Stimulated activated CD4-positive, alpha-beta T cell treated with anti-CD3 and anti-CD28 coated beads, Interleukin-2, amount 100 ng/mL, for 4 hours (primary cell): ENCODE results near the gene APOO.

Source experiments
- DNase-seq: peaks from one replicate; pipeline ENCODE4 v3.0.0-alpha.2; 2020; ENCODE audit warnings: low read depth

Gene APOO

DNA sequence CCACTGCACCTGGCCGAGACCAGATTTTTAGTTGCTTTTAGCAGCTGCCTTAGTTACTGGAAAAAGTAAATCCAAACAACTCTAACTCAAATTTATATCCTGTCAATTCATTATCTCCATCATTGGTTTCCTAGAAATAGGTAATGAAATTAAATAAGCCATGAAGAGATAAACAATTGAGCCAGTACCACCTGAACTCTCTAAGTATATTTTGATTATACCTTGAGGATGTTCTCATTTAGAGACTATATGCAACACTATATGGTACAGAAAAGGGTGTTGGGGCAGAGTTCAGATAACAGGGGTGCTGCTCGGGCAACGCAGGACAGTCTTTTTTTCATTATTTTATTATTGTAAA lies 89.8 kb downstream of the APOO start:
- no peak for DNase-seq

DNA sequence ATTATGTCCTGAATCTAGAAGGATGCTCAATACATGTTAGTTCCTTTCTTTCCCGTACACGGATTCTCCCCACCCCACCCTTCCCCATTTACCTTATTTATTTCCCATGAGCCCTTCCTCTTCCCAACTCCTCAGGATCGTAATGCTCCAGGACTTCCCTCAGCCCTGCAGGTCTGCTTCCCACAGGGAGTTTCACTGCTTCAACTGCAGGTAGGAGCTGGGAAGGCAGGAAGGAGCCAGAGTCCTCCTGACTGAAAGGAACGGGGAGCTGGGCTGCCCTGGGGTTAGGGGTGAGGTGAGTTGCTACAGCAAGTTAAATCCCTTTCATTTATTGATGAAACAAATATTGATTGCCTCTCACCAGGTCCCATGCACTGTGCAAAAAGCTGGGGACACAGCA lies 91.6 kb downstream of the APOO start:
- no peak for DNase-seq

DNA sequence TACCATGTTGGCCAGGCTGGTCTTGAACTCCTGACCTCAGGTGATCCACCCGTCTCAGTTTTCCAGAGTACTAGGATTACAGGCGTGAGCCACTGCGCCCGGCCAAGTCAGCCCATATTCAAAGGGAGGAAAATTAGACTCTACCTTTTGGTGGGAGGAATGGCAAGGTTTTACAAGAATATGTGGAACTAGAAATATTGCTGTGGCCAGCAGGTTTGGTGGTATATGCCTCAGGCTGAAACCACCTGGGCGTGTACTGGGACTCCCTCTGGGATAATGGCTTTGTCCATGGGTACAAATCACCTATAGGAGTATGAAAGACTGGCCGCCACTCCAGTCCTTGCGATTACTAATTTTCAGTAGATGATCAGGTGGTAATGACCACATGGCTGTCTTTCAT lies 92.4 kb downstream of the APOO start:
- no peak for DNase-seq

DNA sequence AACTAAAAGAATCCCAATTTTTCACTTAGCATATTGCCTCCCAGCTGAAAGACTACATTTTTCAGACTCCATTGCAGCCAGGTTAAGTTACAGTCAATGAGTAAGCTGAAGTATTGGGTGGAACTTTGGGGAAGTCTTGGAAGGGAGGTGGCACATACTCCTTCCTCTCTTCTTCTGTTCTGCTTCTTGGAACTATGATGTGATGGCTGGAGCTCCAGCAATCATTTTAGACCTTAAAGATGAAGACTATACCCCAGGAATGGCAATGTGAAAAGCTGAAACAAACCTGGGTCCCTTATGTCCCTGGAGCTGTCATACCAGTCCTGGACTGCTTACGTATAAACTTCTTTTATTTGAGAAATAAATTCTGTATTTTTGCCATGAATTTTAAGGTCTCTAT lies 93.9 kb downstream of the APOO start:
- no peak for DNase-seq

DNA sequence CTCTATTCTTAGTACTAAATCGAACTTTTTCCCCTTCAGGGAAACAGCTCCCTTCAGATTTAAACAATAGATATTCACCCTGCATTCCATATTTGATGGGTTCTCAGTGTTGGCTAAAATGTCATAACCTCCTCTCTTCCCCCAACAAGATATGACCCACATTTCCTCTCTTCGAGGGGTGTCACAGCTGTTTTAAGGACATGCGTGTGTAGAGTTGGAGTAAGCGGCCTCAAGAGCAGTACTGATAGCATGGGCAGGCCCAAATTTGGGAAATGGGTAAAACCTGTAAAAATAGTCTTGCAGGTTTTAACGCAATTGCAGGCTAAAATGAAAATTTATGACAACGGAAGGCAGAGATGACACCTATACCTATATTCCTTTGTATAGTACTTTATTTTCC lies 96.1 kb downstream of the APOO start:
- DNase-seq: no peak

DNA sequence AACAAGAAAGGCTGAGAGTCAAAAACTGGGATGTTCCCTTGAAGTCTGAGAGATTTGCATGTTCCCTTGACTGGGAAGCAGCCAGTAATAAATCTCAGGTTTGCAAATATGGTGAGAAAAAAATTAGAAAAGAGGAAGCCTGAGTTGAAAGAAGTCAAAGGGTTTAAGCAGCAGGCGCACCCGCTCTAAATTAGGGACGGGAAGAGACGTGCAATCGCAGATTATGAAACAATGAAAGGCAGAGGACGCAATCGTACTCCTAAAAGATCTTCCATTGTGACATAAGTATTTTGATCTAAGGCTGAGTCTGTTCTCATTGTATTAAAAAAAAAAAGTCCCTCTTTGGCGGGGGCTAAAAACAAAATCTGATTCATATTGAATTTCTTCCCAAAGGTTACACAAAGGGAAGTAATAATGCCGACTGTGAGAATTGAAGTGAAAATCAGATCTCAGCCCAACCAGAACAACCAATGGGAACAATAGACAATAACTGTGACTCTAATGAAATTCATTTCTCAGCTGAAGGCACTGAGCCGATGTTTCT lies 96.6 kb downstream of the APOO start:
- no peak for DNase-seq

DNA sequence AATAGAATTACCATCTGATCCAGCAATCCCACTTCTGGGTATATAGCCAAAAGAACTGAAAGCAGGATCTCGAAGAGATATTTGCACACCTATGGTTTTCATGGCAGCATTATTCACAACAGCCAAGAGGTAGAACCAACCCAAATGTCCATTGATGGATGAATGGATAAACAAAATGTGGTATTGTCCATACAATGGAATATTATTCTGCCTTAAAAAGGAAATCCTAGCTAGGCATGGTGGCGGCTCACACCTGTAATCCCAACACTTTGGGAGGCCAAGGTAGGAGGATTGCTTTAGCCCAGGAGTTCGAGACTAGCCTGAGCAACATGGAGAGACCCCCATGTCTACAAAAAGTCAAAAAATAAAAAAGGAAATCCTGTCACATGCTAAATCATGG lies 97.5 kb downstream of the APOO start:
- no peak for DNase-seq

DNA sequence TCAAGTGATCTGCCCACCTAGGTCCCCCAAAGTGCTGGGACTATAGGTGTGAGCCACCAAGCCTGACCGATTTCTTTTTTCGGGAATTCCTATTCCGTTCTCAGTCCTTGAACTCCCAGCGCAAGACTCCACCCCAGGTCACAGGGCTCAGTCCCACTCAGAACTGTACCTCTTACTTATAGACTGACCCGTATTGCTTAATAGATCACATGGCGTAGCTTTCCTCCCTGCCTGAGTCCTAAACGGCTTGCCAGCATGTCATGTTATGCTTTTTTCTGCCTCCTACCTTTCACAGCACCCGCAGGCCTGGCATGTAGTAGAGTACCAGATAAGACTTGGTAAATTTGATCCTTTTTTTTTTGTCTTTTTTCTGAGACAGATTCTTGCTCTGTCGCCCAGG lies 102.3 kb downstream of the APOO start:
- no peak for DNase-seq

DNA sequence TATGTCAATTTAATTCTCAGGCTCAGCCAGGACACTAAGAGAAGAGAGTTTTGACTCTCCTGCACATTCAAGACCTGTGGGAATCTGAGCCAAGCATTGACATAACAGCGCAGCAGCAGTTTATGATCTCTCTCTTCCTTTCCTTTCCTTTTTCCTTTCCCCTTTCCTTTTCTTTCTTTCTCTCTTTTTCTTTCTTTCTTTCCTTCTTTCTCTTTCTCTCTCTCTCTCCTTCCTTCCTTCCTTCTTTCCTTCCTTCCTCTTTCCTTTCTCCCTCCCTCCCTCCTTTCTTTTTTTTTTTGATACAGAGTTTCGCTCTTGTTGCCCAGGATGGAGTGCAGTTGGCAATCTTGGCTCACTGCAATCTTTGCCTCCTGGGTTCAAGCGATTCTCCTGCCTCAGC lies 103.2 kb downstream of the APOO start:
- no peak for DNase-seq

DNA sequence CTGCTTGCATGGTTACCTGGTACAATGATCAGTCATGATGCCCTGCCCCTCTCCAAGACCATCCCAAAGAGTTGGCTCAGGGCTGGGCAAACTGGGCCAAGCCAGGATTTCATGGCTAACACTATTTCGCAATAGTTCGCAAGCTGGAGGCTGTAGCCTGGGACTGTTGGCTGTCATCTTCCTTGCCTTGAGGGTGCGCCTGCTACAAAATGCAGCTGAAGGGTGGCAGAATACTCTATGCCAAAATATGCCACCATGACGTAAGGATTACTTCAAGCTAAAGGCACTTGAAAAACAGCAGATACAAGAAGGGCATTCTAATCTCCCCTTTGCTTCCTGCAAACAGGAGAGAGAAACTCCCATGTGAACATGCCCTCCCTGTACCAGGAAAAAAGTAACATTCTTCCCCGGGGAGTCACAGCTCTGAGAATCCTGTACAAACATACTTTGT lies 103.8 kb downstream of the APOO start:
- DNase-seq: no peak

DNA sequence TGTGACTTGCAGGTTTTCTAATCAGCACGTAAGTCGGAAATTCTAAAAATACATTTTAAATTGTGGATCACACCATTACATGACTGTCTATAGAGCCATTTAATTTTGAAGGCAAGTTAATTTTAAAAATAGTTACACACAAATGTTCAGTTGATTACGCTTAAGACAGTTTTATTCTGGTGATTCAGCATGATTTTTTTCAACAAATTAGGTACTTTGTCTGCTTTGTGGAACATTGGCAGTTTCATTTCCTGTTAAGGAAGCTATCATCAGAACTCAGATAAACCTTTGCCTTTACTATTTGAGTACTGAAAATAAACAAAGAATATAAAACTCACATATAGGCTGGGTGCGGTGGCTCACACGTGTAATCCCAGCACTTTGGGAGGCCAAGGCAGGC lies 105.3 kb downstream of the APOO start:
- DNase-seq: no peak

DNA sequence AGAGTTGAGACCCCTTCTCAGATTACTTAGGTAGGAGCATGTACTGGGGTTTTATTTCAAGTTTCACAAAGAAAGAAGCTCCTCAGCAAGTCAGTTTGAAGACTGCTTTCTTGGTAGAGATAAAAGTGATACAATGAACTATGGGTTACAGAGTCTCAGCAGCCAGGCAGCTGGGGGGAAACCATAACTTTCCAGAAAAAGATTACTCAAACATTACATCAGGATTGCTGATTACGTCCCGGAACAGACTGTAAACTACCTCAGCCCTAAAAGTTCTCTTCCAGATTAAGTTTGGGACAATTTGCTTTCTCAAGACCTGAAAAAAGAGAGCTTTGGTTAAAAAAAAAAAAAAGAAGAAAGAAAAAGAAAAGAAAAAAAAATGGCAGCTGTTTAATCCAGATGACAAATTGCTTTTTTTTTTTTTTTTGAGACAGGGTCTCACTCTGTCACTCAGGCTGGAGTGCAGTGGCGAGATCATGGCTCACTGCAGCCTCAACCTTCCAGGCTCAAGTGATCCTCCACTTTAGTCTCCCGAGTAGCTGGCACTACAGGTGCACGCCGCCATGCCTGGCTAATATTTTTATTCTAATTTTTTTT lies 108.2 kb downstream of the APOO start:
- no peak for DNase-seq

DNA sequence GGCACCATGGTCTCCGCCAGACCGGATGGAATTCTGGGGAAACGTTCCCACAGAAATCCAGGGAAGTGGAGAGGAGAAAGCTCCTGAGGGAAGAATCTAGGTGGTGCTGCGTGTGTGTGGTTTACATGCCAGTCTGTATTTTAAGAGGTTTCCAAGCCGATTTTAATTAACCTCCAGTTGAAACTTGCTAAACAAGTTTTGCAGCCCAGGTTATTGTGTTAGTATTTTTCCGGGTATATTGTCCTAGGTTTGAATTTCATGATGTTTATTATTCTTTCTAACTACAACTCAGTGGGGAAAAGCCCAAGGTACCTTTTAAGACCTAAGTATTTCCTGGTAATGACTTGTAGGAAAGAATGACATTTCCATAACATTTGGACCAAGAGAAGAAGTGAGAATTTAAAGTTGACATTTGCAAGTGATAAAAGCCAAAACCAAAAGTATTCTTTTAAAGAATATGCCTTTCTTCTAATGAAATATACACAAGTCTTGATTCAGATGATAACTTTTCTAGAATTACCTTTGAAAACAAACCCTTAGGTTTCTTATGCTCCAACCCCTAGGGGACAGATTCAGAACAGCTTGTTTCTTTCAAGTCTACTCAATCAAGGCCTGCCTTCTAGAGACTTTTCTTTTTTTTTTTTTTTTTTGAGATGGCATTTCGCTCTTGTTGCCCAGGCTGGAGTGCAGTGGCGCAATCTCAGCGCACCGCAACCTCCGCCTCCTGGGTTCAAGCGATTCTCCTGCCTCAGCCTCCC lies 110.2 kb downstream of the APOO start:
- DNase-seq: no peak

DNA sequence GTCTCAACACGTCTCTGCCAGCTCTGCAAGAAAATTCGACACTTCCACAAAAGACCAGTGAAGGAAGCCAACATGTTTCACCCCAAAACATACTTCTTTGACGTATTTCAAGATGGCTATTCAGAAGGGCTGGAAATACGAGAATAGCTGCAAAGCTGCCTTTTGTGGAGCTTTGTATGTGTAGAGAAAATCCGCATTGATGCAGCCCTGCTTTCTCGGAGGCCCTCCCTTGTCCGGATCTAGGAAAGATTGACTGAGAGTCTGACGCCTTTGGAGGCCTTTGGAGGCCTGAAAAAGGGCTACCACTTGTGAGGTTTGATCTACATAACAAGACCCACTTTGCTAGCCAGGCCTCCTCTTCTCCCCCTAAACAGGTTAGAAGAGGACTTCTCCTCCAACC lies 112.5 kb downstream of the APOO start:
- no peak for DNase-seq

DNA sequence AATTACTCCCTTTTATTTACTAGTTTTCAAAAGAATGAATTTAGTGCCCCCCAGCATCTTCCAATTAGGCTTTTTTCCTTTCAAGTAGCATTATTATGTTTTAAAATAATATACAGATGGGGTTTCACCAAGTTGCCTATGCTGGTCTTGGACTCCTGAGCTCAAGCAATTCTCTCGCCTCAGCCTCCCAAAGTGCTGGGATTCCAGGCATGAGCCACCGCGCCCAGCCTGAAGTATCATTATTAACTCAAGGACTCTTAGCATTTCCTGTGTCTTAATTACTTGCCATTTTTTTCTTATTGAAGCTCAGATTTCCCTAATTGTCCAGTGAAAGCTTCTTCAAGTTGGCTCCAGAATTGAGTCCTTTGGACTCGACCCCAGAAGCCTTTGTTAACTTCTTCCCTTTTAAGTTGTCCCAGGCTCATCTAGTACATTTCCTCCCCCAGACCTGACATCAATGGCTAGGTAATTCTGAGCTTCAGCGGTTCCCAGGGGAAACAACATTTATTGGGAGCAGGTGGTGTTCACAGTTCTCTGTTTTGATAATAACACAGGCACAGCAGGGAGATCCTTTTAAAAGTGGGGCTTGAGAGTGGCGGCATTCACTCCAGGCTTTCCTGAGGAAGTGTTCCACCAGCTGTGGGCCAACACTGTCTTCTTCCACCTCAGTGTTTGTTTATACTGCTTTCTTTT lies 114.7 kb downstream of the APOO start:
- DNase-seq: no peak

DNA sequence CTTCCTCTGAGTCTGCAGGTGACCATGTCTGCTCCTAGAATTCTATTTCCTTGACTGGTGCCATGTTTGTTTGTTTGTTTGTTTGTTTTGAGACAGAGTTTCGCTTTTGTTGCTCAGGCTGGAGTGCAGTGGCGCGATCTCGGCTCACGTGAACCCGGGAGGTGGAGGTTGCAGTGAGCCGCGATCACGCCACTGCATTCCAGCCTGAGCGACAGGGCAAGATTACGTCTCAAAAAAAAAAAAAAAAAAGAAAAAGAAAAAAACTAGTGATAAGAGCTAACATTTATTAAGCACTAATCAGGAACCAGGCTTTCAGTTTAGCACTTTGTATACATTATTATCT lies 117.6 kb downstream of the APOO start:
- DNase-seq: no peak

DNA sequence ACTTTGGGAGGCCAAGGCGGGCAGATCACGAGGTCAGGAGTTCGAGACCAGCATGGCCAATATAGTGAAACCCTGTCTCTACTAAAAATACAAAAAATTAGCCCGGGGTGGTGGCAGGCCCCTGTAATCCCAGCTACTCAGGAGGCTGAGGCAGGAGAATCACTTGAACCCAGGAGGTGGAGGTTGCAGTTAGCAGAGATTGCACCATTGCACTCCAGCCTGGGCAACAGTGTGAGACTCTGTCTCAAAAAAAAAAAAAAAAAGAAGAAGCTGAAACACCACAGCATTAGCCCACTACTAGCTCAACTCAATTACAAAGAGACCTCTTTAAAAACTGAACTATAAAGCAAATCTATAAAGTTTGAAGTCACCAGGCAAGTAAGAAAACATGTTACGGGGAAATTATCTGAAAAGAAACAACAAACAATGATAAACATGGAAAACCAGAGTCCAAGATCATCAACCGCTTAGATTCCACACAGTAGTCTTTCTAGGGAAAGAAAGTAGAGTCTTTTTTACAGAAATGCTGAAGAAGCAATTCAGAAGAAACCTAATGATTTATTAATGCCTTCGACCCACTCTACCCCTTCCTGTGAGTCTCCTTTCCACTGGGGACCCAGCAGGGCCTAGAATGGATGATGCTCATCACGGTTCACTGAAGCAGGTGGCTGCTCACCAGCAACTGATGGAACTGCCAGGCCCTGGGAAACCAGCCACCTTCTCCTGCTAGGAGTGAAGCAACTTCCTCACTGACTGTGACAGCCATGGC lies 118.2 kb downstream of the APOO start:
- no peak for DNase-seq

DNA sequence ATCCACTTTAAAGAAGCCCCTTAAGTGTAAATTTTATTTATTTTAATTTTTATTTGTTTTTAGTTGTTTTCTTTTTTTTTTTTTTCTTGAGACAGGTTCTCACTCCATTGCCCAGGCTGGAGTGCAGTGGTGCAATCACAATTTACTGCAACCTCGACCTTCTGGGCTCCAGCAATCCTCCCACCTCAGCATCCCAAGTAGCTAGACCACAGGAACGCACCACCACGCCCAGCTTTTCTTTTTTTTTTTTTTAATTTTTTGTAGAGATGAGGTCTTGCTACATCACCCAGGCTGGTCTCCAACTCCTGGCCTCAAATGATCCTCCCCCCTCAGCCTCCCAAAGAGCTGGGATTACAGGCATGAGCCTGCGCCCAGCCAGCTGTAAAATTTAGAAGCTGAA lies 118.8 kb downstream of the APOO start:
- DNase-seq: no peak

DNA sequence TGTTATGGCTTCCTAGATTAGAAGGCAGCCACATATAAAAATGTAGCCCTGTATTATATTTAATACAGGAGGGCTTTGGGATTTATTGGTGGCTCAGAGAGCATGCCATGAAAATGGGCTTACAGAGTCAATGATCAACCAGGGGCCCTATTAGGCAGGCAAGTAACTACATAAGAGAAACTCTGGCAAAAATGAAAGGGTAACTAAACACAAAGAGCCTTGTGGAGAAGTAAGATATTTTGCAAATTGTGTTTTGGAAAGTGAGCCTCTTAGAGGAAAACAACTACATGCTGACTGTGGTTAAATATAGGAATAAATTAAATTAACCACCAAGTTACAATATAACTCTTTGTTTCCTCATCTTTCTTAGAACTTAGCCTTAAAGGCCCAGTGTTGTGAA lies 119.2 kb downstream of the APOO start:
- DNase-seq: no peak

DNA sequence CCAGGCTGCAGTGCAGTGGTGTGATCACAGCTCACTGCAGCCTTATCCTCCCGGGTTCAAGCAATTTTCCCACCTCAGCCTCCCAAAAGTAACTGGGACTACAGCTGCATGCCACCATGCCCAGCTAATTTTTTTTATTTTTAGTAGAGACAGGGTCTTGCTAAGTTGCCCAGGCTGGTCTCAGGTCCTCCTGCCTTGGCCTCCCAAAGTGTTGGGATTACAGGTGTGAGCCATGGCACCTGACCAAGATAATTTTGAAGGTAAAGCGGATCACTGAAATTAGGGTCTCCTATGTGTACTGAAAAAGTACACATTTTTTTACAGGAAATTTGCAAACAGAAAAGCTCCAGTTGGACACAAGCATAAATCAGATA lies 120.0 kb downstream of the APOO start:
- no peak for DNase-seq

DNA sequence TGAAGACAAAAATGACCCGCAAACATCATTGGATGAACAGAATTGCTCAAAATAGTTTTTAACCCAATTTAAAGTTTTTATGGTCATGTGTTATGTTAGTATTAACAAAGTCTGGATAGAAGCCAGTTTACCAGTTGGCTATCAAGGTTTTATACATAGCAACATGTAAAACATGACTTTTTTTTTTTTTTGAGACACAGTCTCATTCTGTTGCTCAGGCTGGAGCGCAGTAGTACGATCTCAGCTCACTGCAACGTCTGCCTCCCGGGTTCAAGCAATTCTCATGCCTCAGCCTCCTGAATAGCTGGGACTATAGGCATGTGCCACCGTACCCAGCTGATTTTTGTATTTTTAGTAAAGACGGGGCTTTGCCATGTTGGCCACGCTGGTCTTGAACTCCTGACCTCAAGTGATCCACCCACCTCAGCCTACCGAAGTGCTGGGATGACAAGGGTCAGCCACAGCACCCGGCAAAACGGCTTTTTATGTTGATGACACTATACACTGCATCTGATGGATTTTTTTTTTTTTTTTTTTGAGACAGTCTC lies 121.4 kb downstream of the APOO start:
- DNase-seq: no peak

DNA sequence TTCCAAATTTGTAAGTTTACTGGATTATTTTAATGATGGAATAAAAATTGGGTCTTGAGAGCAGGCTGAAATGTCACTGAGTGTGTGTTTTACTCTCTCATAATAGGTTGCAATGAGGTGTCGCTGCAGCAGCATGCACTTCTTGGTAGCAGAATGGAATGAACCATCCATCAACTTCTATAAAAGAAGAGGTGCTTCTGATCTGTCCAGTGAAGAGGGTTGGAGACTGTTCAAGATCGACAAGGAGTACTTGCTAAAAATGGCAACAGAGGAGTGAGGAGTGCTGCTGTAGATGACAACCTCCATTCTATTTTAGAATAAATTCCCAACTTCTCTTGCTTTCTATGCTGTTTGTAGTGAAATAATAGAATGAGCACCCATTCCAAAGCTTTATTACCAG lies 122.2 kb downstream of the APOO start:
- DNase-seq: no peak
